ENCODE measurements around the gene MFSD6L.

MFSD6L gene, protein sequence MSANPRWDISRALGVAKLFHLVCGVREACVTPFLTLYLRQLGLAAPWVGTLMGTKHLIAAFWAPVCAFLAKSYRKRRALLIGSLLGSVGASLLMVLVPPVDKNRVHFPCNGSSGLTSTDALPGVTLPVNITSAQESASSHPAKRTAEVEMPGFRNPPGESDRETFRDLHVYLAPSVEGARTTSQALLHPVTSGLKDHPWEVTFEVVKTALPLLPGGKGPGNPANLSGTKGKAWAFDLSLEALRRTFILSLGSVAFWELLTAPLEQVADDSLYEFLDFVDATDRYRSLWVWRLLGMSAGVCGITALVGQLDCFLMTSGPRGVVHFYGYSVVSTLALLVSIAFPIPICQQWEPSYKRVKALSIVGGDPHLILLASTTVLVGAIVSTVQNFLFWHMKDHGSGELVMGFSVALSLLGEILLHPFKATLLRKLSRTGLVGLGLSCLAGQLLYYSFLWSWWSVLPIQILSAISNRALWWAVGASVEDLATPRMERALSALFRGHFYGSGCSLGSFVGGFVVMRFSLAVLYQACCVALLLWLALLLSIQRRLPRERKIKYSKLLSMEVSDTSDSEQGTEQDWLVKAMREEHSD

DNA sequence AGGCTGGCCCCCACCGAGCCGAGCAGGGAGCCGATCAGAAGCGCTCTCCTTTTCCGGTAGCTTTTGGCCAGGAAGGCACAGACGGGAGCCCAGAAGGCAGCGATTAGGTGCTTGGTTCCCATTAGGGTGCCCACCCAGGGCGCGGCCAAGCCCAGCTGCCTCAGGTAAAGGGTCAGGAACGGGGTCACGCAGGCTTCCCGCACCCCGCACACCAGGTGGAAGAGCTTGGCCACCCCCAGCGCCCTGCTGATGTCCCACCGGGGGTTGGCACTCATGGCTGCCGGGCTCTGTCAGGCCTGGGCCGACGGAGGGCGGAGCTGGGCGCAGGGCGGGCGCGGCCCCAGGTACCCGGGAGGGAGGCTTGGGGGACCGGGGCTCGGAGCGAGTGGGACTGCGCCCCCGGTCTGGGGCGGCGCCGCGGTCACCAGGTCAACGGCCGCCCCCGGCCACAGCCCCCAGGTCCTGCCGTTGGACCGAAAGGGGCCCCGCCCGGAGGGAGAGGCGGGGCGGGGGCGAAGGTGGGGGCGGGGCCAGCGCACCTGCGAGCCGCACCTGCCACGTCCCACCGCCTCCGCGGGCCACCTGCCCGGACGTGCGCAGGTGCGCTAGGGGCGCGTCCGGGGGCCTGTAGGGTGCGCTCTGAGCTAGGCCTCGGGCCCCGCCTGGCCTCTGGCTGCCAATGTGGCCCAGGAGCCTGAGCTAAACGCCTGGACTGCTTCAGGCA is at the start of gene MFSD6L:
Gene MFSD6L, minus strand, starts transcription at position 520 of the 724 bp plus-strand sequence. Its CDS starts 245 bp downstream, at position 275.
- no peak within 1 kb of the TSS for H3K4me3 ChIP-seq (ENCODE audit: low read depth, low read length)
- TF ChIP-seq, protein P1, sequence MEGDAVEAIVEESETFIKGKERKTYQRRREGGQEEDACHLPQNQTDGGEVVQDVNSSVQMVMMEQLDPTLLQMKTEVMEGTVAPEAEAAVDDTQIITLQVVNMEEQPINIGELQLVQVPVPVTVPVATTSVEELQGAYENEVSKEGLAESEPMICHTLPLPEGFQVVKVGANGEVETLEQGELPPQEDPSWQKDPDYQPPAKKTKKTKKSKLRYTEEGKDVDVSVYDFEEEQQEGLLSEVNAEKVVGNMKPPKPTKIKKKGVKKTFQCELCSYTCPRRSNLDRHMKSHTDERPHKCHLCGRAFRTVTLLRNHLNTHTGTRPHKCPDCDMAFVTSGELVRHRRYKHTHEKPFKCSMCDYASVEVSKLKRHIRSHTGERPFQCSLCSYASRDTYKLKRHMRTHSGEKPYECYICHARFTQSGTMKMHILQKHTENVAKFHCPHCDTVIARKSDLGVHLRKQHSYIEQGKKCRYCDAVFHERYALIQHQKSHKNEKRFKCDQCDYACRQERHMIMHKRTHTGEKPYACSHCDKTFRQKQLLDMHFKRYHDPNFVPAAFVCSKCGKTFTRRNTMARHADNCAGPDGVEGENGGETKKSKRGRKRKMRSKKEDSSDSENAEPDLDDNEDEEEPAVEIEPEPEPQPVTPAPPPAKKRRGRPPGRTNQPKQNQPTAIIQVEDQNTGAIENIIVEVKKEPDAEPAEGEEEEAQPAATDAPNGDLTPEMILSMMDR (IDR thresholded peaks at IDR 0.05; ENCODE audit: low read depth, low read length) = no peak

GRCh38 chr17:8847891-8848290 is 48.7 kb upstream of the MFSD6L start:
- H3K4me3 ChIP-seq (ENCODE audit: low read depth, low read length) = no peak overlapping the region
- TF ChIP-seq, protein P1 (IDR thresholded peaks at IDR 0.05; ENCODE audit: low read depth, low read length) = no peak

DNA sequence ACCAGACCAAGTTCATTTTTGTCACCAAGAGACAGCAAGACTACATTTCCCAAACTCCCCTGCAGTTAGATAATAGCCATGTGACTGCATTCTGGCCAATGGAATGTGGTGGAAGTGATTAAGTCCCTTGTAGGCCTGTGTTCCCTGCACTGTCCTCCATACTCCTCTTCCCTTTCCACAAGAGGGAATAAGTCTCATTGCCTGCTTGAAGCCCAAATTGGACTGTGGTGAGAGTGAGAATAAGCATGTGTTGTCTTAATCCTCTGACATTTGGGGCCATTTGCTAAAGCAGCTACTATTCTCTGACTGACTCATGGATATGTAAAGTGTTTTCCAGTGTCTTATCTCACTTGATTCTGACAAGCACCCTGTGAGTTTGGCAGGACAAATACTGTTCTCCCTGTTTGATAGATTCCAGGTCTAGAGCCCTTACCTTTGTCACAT is 47.6 kb upstream of the MFSD6L start:
- no peak overlapping the region for H3K4me3 ChIP-seq (ENCODE audit: low read depth, low read length)
- TF ChIP-seq, protein P1 (IDR thresholded peaks at IDR 0.05; ENCODE audit: low read depth, low read length) = no peak

DNA sequence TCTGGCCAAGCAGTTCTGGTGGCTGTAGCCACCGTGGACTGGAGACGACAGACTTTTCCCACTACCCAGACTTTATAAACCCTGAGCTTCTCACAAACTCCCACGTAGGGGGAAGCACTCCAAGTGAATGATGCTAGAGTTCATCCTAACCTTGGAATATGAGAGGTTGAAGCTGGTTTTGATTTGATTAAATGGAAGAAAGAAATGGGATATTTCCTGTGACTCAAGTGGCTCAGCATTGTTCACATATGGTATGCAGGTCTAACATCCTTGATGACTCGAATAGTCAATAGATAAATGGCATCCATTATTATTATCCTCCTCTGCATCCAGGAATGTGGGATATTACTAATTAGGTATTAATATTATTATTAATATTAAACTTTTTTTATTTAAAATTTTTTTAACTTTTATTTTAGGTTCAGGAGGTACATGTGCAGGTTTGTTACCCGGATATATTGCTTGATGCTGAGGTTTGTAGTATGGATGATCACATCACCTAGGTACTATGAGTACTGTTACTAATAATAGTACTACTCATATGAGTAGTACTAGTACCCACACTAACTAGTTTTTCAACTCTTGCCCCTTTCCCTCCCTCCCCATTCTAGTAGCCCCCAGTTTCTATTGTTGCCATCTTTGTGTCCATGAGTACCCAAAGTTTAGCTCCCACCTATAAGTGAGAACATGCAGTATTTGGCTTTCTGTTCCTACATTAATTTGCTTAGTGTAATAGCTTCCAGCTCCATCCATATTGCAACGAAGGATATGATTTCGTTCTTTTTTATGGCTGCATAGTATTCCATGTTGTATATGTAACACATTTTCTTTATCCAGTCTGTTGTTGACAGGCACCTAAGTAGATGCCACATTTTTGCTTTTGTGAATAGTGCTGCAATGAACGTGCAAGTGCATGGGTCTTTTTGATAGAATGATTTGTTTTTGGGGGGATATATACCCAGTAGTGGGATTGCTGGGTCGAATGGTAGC is 45.4 kb upstream of the MFSD6L start:
- TF ChIP-seq, protein P1 (IDR thresholded peaks at IDR 0.05; ENCODE audit: low read depth, low read length) = no peak
- H3K4me3 ChIP-seq (ENCODE audit: low read depth, low read length) = no peak overlapping the region

GRCh38 chr17:8843344-8843743 is 44.2 kb upstream of the MFSD6L start:
- TF ChIP-seq, protein P1 (IDR thresholded peaks at IDR 0.05; ENCODE audit: low read depth, low read length) = no peak

DNA sequence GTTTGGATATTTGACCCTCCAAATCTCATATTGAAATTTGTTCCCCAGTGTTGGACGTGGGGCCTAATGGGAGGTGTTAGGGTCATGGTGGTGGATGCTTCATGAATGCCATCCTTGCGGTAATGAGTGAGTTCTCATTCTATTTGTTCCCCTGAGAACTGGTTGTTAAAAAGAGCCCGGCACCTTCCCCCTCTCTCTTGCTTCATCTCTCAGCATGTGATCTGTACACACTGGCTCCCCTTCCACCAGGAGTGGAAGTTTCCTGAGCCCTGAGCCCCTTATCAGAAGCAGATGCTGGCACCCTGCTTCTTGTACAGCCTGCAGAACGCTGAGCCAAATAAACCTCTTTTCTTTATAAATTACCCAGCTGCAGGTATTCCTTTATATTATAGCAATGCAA is 42.7 kb upstream of the MFSD6L start:
- TF ChIP-seq, protein P1 (IDR thresholded peaks at IDR 0.05; ENCODE audit: low read depth, low read length) = no peak
- no peak overlapping the region for H3K4me3 ChIP-seq (ENCODE audit: low read depth, low read length)

More at GRCh38 chr17:8843344-8843743, 44.2 kb upstream of the MFSD6L start:
- H3K4me3 ChIP-seq (ENCODE audit: low read depth, low read length) = no peak overlapping the region
